IPS-NIHi7 (cell line): ENCODE results near the gene ANKH.

Source experiments
- DNase-seq: peaks from one replicate; pipeline ENCODE4 v3.0.0; 2012; ENCODE audit warnings: mixed read lengths; ENCODE audit errors: extremely low spot score

The ANKH gene

DNA sequence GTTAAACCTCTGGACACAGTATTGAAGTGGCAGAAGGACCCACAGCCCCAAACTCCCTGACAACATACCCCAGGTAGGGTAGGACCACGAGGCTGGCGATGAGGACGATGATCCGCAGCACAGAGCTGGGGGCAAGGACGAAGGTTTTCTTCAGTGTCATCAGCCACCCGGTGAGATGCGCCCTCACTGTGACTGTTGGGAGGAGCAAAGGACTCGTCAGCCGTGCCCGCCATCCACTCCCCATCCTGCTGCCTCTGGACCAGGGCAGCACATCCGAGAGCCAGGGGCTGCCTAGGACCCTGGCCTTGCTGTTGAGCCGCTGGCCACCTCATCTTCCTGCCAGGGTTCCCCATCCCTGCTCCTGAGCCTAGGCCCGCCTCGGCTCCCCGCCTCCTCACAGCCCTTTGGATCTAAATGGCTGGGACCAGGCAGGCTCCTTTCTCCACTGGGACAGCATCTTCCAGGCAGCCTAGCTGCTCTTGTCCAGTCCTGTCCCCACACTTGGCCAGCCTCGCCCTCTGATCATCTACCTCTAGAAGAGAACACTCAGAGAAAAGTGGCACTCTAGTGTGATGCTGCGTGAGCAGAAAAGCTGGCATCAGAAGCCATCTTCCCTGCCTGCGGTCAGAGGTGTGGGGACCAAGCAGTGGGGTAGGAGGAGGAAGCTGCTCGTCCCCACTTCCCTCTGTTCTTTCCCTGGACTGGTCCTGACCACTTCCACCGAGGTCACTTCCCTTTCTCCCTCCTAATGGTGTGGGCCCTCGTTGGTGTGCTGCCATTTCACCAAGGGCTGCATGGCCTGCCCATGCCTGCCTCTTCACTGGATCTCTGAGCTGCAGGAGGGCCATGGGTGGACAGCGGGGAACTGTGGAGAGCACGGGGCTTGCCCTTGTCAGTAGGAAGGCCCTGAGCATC, 157.8 kb downstream of the ANKH start:
- DNase-seq = no peak

- DNase-seq = no peak
These were observed 158.9 kb downstream of the ANKH start for GRCh38 chr5:14712666-14713065.

DNA sequence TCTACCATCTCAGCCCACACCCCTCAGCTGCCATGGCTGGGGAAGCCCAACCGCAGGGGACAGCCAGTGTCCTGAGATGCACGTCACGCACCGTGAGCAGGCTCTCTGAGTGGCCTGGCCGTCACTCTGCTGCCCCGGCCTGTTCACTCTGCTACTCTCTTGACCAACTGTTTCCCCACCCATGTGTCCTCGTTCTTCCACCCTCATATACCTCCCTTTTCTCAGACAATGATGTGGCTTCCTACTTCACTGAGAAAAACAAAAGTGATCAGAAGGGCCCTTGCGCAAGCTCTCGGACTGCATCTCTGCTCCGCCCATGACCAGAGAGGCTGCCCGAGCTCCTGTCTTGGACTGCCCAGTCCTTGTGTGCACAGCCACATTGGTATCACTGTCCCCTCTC, 159.4 kb downstream of the ANKH start:
- DNase-seq = no peak

DNA sequence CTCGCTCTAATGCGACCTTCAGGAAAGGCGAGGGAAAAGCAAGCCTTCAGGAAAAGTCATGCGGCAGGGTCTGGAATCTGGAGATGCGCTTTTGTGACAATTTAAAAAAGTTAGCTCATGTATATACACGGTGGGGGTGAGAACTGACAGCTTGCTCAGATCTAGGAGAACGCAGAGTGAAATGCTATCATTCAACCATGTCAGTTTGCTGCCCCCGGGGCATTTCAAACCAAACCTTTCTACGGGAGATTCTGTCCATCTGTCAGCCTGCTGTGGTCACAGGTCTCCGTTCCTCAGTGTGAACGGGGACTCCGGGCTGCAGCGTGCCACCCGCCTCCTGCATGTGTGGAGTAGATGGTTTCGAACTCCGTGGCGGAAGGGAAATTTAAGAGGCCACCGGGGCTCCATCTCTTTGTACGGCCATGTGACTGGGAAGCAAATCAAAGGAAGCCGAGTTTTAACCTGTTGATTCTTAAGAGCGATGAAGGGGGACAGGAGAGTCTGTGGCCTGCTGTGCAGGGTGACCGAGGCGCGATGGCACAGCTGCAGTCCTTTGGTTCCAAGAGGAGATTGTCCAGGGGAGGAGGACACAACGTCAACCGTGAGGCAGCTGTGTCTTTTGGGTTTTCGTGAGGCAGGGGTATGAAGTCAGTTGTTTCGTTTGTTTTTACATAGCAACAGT, 161.1 kb downstream of the ANKH start:
- DNase-seq = no peak

- DNase-seq = no peak
These were observed 163.0 kb downstream of the ANKH start for GRCh38 chr5:14708551-14708950.

DNA sequence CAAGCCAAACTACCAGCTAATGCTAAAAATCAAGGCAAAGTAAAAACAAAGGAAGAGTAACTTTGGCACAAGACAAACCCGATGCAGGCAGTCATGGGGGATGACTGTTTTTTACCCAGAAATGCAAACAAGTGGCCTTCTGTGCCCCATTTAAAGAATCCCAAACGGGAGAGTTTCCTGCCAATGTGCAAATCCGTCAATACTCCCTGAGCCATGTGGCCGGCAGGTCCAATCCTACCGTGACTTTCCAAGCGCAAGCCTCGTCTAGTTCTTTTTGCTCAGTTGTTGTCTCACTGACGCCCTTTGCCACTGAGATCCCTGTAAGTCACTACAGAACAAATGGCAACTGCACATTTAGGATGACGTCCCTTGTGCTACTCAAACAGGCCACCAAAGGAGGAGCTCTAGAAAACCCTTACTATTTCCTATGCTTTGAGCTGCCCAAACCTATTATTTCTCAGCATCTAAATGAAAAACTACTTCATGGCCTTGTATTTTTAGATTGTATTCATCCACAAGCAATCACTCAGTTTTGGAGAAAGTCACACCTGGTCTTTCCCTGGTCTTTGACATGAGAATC, 163.7 kb downstream of the ANKH start:
- no peak for DNase-seq

GRCh38 chr5:14706615-14707021, 165.0 kb downstream of the ANKH start:
- no peak for DNase-seq

DNA sequence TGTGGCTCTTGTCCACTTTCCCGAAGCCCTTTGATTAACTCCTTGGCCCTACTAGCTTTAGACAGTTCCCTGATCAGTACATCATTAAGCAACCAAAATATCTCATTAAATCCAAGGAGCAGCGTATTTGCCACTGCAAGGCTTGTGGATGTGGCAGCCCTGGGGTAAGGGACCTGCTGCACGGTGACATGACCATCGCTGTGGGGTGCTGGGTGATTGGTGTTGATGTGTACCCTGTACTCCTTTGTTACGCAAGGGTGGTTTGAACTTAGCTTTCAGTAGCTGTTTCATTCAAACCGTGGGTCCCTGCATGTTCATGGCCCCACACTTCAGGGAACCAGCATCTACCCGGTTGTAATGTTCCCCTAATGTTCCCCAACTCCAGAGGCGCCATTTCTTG, 166.0 kb downstream of the ANKH start:
- DNase-seq = no peak

DNA sequence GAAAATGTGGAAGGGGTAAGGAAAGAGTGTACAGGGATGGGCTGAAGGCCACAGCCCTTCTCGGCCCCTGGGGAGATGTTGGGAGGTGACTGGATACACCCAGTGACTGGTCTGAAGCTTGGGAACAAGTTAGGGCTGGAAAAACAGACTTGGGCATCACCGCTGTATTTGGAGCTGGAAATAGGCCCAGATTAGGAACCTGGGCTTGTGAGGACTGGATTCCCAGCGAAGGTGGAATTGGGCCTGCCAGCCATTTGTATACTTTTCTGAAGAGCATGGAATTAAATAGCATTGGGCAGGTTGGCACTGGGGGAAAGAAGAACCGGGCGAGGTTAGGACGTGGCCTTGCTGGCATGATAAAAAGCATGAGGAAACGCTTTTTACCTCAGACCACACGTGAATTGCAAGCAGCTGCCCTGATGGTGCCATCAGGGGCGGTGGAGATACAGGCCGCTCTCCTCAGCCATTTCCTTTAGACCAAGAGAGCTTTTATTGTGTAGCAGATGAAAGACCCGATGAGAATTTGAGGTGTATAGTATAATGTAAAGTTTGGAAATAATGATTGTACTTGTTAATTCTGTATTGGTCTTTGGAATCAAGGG, 169.2 kb downstream of the ANKH start:
- no peak for DNase-seq

GRCh38 chr5:14701556-14701955, 170.0 kb downstream of the ANKH start:
- no peak for DNase-seq

- DNase-seq = no peak
These were observed 170.8 kb downstream of the ANKH start for GRCh38 chr5:14700478-14701436.

- no peak for DNase-seq
These were observed 171.7 kb downstream of the ANKH start for GRCh38 chr5:14699807-14700400.

GRCh38 chr5:14699159-14699558, 172.4 kb downstream of the ANKH start:
- DNase-seq = no peak

- DNase-seq = no peak
These were observed 173.1 kb downstream of the ANKH start for GRCh38 chr5:14698495-14698894.

GRCh38 chr5:14696851-14697250, 174.7 kb downstream of the ANKH start:
- no peak for DNase-seq

DNA sequence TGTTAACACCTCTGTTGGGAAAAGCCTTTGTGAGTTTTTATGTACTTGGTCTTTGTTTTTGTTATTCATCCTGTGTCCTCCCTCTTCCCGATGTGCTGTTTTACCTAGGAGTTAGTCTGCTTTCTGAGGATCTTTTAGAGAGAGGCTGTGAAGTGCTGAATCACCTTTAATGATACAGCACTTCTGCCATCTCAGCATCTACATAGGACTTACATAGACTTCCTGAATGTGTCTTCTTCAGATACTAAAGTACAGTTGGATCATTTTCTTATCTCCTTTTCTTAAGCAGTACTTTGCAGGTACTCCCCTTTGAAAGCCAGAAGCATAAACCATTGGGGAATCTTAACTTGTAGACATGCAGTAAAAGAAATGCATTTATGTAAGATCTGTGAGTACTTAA, 175.5 kb downstream of the ANKH start:
- peak; percentile 47 for DNase-seq

DNA sequence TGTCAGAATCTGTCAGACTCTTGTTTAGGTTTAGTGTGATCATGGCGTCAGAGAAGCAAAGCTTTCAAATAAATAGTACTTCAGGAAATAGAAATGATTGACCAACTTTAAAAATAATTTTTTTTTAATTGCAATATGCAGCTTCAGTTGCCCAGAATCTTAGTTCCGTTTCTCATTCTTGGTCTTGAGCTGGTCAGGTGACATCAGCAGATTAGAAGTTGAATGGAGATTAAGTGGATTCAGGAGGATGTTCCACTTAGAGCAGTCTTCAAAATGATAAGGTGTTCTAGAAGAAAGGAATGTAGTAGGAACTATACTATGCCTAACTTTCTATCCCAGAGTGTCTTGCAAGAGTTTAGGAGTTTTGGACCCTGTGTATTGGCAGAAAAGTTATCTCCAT, 176.4 kb downstream of the ANKH start:
- DNase-seq = no peak

DNA sequence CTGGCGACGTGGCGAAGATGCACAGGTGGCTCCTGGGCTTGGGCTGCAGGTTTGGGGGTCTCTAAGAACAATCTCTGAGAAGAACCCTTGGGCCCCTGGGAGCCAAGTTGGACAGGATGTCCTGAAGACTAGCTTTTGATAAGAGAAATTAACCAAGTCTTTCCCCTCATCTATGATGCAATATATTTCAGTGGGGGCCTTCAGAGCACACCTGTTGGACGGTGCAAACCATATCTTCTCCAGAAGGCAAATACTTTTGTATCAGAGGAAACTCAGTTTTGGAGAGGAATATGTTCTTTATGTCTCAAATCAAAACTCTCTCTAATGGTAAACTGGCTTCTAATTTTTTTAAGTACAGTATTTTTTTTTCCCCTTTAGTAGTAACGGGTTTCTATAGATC, 178.5 kb downstream of the ANKH start:
- no peak for DNase-seq

DNA sequence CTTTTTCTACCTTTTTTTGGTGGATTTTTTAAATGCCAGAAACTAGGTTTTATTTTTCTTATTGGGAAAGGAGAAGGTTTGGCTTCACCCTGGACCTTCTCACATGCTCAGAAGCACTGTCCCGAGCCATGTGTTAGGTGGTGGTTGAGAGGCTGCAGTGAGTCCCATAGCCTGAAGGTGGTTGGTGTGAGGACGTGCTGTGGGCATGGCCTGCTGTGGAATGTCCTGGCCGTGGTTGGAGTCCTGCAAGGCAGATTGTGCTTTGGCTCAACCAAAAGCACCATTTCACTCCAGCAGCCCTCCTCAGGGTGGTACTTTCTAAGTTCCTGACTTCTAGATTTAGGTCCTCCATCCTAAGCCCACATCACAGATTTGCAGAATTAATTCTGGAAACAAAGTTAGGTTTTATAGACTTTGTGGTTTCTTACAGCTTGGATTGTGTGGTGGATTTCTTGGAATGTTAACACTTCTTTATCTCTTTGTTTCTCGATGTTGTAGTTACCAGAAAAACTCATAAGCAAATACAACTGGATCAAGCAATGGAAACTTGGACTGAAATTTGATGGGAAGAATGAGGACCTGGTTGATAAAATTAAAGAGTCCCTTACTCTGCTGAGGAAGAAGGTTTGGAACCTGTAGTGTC, 184.4 kb downstream of the ANKH start:
- DNase-seq = no peak

- DNase-seq = no peak
These were observed 185.1 kb downstream of the ANKH start for GRCh38 chr5:14686517-14686916.
